MM.1S (cell line): Measurements from ENCODE around the gene AUH.

ENCODE experiments used
- DNase-seq: peaks from one replicate; pipeline ENCODE4 v3.0.0-alpha.2; 2015
- H2AFZ ChIP-seq: fragments of 300-600 bp; sonication (generic); 2 replicates; pipeline ENCODE4 v1.6.0; 2016; ENCODE audit warnings: antibody characterized with exemption, low read length
- H3F3A ChIP-seq: fragments of 300-600 bp; sonication (generic); 2 replicates; pipeline ENCODE4 v1.6.1; 2016; ENCODE audit warnings: mild to moderate bottlenecking, antibody characterized with exemption, low read length, moderate library complexity, mixed read lengths; ENCODE audit not compliant: insufficient read depth
- H3K27ac ChIP-seq: fragments of 300-600 bp; sonication (generic); 2 replicates; pipeline ENCODE4 v1.5.1; 2016; ENCODE audit warnings: mild to moderate bottlenecking, low read length
- H3K27me3 ChIP-seq: fragments of 300-600 bp; sonication (generic); replicated peaks from 2 replicates; pipeline ENCODE4 v1.6.0; 2016; ENCODE audit warnings: low read length; ENCODE audit not compliant: insufficient read depth
- H3K36me3 ChIP-seq: fragments of 300-600 bp; sonication (generic); replicated peaks from 2 replicates; pipeline ENCODE4 v1.6.1; 2016; ENCODE audit warnings: mild to moderate bottlenecking, low read length, mixed read lengths; ENCODE audit not compliant: insufficient read depth
- H3K4me1 ChIP-seq: fragments of 300-600 bp; sonication (generic); 2 replicates; pipeline ENCODE4 v1.6.1; 2016; ENCODE audit warnings: low read length, mixed read lengths
- H3K4me2 ChIP-seq: fragments of 300-600 bp; sonication (generic); 2 replicates; pipeline ENCODE4 v1.6.0; 2016; ENCODE audit warnings: low read depth, low read length
- H3K4me3 ChIP-seq: fragments of 300-600 bp; sonication (generic); 2 replicates; pipeline ENCODE4 v1.5.1; 2016; ENCODE audit warnings: low read length, mixed read lengths
- H3K79me2 ChIP-seq: fragments of 300-600 bp; sonication (generic); 2 replicates; pipeline ENCODE4 v1.6.1; 2016; ENCODE audit warnings: mixed run types, low read length, mixed read lengths
- H3K9ac ChIP-seq: fragments of 300-600 bp; sonication (generic); 2 replicates; pipeline ENCODE4 v1.6.1; 2016; ENCODE audit warnings: low read length, mixed read lengths
- H3K9me2 ChIP-seq: fragments of 300-600 bp; sonication (generic); replicated peaks from 2 replicates; pipeline ENCODE4 v1.6.1; 2016; ENCODE audit warnings: mild to moderate bottlenecking, low read length, mixed read lengths; ENCODE audit not compliant: insufficient read depth
- H3K9me3 ChIP-seq: fragments of 300-600 bp; sonication (generic); replicated peaks from 2 replicates; pipeline ENCODE4 v1.6.1; 2016; ENCODE audit warnings: mild to moderate bottlenecking, low read length, mixed read lengths; ENCODE audit not compliant: insufficient read depth
- H4K20me1 ChIP-seq: fragments of 300-600 bp; sonication (generic); 2 replicates; pipeline ENCODE4 v1.6.1; 2016; ENCODE audit warnings: mild to moderate bottlenecking, low read length, moderate library complexity, mixed read lengths; ENCODE audit not compliant: insufficient read depth
- EZH2 ChIP-seq: fragments of 300-600 bp; sonication (generic); optimal IDR thresholded peaks from 2 replicates; pipeline ENCODE3; 2017; ENCODE audit warnings: low read depth, mild to moderate bottlenecking, antibody characterized with exemption, low read length, mixed read lengths
- EZH2phosphoT487 ChIP-seq: fragments of 300-600 bp; sonication (generic); IDR thresholded peaks from 2 replicates; pipeline ENCODE4 v1.6.1; 2018; ENCODE audit warnings: antibody characterized with exemption, low read length
- TF ChIP-seq, protein P1 (sequence below): fragments of 300-600 bp; sonication (generic); IDR thresholded peaks from 2 replicates; pipeline ENCODE4 v1.5.1; 2016; ENCODE audit warnings: antibody characterized with exemption, low read length, mixed read lengths

Gene AUH

DNA sequence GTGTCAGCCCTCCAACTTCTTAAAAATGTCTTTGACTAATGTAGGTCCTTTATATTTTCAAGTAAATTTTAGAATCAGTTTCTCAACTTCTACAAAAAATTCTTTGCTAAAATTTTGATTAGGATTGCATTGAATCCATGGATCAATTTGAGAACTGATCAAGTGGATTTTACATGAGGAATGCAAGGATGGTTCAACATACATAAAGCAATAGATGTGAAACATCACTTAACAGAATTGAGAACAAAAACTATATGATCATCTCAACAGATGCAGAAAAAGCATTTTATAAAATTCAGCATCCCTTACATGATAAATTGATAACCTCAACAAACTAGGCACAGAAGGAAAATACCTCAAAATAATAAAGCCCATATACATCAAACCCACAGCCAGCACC is 190.8 kb downstream of the AUH start:
- Histone ChIP-seq H3K79me2 (no peaks in the 10 kb centered on the region), H3K4me1 (peaks cover 22% of the 10 kb centered on the region), H3K4me2 (no peak overlapping the region), H3F3A (peaks cover 9% of the 10 kb centered on the region), H3K27ac (no peak overlapping the region), H2AFZ (no peak overlapping the region), H3K9me3 (peaks cover 5% of the 10 kb centered on the region; the same call in 1 of the 2 replicates), H3K9ac (no peak overlapping the region), H3K9me2 (no peaks in the 10 kb centered on the region), H4K20me1 (no peaks in the 10 kb centered on the region), H3K36me3 (no peaks in the 10 kb centered on the region), H3K27me3 (no peaks in the 10 kb centered on the region), H3K4me3 (no peak overlapping the region)
- TF ChIP-seq EZH2, result no peak
- TF ChIP-seq, protein P1, sequence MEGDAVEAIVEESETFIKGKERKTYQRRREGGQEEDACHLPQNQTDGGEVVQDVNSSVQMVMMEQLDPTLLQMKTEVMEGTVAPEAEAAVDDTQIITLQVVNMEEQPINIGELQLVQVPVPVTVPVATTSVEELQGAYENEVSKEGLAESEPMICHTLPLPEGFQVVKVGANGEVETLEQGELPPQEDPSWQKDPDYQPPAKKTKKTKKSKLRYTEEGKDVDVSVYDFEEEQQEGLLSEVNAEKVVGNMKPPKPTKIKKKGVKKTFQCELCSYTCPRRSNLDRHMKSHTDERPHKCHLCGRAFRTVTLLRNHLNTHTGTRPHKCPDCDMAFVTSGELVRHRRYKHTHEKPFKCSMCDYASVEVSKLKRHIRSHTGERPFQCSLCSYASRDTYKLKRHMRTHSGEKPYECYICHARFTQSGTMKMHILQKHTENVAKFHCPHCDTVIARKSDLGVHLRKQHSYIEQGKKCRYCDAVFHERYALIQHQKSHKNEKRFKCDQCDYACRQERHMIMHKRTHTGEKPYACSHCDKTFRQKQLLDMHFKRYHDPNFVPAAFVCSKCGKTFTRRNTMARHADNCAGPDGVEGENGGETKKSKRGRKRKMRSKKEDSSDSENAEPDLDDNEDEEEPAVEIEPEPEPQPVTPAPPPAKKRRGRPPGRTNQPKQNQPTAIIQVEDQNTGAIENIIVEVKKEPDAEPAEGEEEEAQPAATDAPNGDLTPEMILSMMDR, result no peak
- TF ChIP-seq EZH2phosphoT487, result no peak
- DNase-seq, result no peak

DNA sequence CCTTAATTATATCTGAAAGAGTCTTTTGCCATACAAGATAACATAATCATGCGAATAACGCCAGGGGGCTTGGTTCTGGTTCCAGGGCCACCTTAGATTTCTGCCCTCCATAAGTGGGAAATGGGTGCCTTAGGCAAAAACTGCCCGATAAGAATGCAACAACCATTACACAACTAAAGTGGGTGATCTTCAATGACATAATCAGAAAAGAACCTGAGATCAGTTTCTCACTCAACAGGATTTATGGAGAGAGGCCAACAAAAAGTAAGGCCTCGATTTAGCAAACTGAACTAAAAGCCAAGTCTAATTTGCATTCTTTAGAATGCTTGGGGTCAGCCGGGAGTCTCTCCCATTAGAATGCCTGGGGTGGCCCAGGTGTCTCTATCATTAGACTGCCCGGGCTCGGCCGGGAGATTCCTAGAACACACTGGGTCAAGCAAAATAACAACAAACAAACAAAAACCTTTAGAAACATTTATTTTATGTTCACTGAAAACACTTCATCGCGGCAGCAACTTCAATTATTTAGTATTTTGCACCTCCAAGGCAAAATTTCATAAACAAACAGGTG is 194.8 kb downstream of the AUH start:
- Histone ChIP-seq H3K9ac (no peak overlapping the region), H3F3A (peaks cover 33% of the 10 kb centered on the region), H3K4me3 (no peak overlapping the region), H3K27me3 (no peaks in the 10 kb centered on the region), H3K9me2 (no peaks in the 10 kb centered on the region), H3K4me1 (peaks cover 36% of the 10 kb centered on the region), H3K27ac (no peak overlapping the region), H3K79me2 (peaks cover 9% of the 10 kb centered on the region), H4K20me1 (no peaks in the 10 kb centered on the region), H3K9me3 (peaks cover 5% of the 10 kb centered on the region; the same call in 1 of the 2 replicates), H3K4me2 (no peak overlapping the region), H2AFZ (no peak overlapping the region), H3K36me3 (no peaks in the 10 kb centered on the region)
- TF ChIP-seq, protein P1, result no peak
- TF ChIP-seq EZH2phosphoT487 (no peak), EZH2 (no peak)
- no peak for DNase-seq

DNA sequence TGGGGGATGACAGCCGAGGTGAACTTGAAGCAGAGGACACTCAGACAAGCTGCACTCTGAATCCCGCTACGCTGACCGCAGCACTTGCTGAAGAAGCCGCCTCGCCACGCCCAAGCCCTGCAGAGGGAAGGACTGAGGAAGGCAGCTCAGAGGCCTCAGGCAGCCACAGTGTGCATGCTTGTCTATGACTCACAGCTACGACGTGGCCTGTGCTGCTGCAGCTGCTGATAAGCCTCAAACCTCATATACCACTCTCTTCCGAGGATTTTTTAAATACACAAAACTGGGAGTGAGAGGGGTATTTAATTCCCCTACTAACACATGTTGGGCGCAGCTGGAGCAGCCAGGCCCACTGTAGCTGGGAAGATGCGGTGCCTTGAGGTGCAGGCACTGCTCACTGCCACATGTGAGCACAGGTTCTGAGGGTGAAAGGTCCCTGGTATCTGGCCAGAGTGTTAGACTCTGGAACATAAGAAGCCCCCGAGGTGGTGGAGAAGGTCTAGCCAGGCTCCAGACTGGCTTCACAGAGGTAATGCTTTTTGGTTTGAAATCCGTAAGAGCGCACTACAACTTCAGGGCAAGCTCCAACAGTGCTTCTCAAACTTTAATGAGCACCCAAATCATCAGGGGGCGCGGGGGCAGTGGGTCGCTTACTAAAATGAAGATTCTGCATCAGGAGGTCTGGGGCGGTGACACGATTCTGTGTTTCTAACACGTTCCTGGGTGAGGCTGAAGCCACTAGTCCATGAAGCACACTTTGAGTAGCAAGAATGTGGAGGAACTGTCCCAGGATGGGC is 196.8 kb downstream of the AUH start:
- H3K4me2 ChIP-seq, result peak overlapping the region; percentile 94; the same call in 1 of the 2 replicates
- H3K27me3 ChIP-seq, result no peaks in the 10 kb centered on the region
- H3K9me2 ChIP-seq, result no peaks in the 10 kb centered on the region
- peak overlapping the region; percentile 11; the same call in 1 of the 2 replicates for H2AFZ ChIP-seq
- peaks cover 33% of the 10 kb centered on the region for H3F3A ChIP-seq
- peak overlapping the region; percentile 81 for H3K9ac ChIP-seq
- H3K27ac ChIP-seq, result peak overlapping the region; percentile 98
- no peaks in the 10 kb centered on the region for H3K9me3 ChIP-seq
- peaks cover 48% of the 10 kb centered on the region for H3K4me1 ChIP-seq
- no peaks in the 10 kb centered on the region for H4K20me1 ChIP-seq
- no peak overlapping the region for H3K4me3 ChIP-seq
- TF ChIP-seq EZH2, result no peak
- no peaks in the 10 kb centered on the region for H3K36me3 ChIP-seq
- peaks cover 25% of the 10 kb centered on the region for H3K79me2 ChIP-seq
- peak; percentile 95 for DNase-seq
